ENCODE measurements around the gene HSH2D.
"Not testable (repeated sequence)": the region's sequence is repeated elsewhere in the genome, so short reads cannot be mapped to it uniquely, and the experiment has no call there.

Gene HSH2D

DNA sequence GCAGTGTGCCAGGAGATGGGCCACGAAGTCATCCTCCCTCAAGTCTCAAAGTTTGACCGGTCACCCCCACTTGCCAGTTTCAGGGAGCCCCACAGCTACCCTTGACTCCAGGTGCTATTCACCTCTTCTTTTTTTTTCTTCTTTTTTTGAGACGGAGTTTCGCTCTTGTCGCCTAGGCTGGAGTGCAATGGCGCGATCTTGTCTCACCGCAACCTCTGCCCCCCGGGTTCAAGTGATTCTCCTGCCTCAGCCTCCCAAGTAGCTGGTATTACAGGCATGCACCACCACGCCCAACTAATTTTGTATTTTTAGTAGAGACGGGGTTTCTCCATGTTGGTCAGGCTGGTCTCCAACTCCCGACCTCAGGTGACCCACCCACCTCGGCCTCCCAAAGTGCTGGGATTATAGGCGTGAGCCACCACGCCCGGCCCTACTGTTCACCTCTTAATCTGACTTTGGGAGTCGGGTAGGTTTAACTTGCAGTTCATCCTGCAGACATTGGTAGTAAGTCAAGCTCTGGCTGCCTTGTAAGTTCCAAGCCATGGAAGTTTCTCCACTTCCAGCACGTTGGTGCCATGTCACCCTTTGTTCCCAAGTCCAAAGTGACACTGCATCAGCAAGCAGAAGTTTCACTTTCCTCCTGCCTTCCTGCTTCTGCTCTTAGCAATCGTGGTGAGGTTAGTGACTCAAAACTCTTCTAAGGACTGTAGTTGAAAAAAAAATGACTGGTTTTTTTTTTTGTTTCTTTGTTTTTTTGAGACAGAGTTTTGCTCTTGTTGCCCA is 24.2 kb upstream of the HSH2D start:
- DNase-seq (ENCODE audit: low read depth, low spot score), result not testable (repeated sequence)

DNA sequence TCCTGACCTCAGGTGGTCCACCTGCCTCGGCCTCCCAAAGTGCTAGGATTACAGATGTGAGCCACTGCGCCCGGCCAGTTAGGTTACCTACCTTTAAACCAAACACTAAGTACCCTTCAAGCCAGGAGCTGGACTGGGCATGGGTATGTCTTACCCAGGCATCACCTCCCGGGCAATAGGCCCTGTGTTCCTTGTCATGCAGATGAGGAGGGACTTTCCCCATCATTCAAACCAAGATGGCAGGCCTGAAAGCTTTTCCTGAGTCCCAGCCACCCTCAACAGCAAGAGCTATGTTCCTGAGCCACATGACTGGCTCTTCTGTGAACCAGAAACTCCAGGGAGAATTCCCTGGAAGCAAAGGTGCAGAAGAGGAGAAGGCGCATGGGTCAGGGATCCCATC is 22.3 kb upstream of the HSH2D start:
- DNase-seq (ENCODE audit: low read depth, low spot score), result no peak

DNA sequence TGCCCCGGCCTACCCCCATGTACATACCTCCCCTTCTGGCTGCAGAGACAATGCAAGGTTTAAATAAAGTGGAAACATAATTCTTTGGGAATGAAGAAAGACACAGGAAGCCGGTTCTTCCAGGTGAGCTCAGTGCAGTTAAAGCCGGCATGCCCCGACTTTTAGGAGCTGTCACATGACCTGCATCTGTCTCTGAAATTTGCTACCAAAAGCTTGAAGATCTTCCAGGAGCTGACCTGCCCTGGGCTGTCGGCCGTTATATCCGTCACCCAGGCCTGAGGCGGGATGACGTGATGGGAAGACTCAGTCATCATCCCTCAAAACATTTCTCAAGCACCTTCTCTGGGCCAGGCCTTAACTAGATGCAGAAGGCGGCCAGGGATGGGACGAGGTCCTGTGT is 21.5 kb upstream of the HSH2D start:
- no peak for DNase-seq (ENCODE audit: low read depth, low spot score)

DNA sequence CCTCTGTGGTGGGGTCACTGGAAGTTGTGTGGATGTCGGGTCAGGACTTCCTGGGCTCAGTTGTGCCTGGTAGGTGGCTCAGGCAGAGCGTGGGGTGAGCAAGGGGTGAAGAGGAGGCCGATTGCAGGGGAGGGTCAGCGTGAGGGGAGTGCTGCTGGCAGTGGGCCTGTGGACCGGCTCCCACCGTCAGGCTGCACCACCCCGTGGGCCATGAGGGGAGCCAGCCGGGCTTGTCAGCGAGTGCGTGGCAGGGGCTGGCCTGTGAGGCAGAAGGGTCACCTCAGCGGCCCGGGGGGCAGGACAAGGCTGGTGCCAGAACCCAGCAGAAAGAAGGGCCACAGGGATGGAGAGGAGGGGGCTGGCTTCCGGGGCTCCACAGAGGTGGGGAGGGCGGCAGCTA is 18.5 kb upstream of the HSH2D start:
- no peak for DNase-seq (ENCODE audit: low read depth, low spot score)

- DNase-seq (ENCODE audit: low read depth, low spot score), result no peak
Measured at GRCh38 chr19:16125737-16126495, 17.6 kb upstream of the HSH2D start.

GRCh38 chr19:16127080-16127479 is 16.4 kb upstream of the HSH2D start:
- DNase-seq (ENCODE audit: low read depth, low spot score), result no peak

GRCh38 chr19:16127776-16128371 is 15.6 kb upstream of the HSH2D start:
- DNase-seq (ENCODE audit: low read depth, low spot score), result no peak

DNA sequence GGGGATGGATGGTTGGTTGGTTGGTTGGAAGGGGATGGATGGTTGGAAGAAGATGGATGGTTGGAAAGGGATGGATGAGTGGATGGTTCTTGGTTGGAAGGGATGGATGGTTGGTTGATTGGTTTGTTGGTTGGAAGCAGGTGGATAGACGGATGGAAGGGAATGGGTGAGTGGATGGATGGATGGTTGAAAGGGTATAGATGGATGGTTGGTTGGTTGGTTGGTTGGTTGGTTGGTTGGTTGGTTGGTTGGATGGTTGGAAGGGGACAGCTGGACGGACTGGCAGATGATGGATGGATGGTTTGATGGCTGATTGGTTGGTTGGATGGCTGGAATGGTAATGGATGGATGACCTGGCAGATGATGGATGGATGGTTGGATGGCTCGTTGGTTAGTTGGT is 11.8 kb upstream of the HSH2D start:
- DNase-seq (ENCODE audit: low read depth, low spot score), result no peak

- no peak for DNase-seq (ENCODE audit: low read depth, low spot score)
Measured at GRCh38 chr19:16133818-16134217, 9.7 kb upstream of the HSH2D start.

DNA sequence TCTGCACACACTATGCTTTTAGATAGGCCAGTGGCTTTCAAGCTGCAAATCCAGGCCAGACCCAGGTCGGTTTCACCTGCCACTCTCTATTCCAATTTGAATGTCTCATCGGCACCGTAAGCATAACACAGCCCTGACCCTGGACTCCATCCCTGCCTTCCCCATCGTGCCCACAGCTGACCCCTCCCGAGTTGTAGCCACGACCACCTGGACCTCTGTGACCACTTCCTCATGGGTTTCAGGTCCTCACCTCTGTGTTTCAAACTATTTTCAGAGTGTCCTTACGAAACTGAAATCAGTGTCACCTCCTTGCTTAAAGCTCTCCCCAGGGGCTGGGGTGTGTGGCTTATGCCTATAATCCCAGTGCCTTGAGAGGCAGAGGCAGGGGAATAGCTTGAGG is 9.0 kb upstream of the HSH2D start:
- DNase-seq (ENCODE audit: low read depth, low spot score), result no peak

- no peak for DNase-seq (ENCODE audit: low read depth, low spot score)
Measured at GRCh38 chr19:16135430-16136127, 7.9 kb upstream of the HSH2D start.

DNA sequence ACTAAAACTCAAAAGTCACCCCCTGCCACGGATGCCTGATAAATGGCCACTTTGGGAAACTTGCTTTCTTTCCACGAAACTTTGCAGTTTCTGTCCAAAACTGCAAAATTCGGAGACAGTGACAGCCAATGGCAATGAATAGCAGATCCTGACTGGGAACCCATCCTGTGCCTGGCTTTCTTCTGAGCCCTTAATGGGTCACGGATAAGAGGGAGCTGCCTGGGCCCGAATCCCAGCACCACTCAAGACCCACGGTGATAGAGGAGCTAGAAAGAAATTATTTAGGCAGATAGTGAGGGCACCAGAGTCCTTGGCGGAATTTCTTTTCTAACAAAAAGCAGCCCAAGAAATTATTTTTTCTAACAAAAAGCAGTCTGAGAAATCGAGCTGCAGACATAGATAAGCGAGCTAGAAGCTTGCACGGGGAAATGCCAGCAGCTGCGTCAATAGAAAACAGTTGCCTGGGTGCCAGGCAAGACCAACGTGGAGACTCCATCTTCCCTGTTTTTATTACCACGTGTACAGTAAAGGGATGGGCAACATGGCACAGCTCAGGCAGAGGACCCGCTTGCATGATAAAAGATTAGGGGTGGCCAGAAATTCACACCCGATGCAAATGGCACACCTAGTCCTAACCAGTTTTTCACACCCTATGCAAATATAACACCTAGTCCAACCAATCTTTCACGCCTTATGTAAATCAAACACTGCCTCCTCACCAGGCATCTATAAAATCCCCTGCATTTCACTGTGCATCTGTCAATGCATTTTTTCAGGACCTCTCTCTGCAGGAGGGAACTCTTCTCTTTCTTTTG is 7.1 kb upstream of the HSH2D start:
- DNase-seq (ENCODE audit: low read depth, low spot score), result no peak

DNA sequence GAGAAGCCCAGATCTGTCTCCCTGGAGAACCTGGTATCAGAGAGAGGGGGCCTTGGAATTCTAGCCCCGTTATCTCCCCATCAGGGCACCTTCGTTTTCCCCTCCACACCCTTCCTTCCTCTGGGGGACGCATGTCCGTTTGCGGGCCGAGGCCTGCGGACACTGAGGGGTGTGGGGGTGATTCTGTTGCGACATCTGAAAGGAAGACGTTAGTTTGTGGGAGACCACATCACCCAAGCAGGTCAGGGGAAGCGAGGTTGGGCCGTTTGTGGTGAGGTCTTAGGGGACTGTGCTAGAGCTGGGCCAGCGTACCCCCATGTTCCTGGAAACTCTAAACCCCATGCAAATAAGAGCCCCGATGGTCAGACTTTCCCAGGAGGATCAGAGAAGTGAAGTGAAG is 3.7 kb upstream of the HSH2D start:
- no peak for DNase-seq (ENCODE audit: low read depth, low spot score)

DNA sequence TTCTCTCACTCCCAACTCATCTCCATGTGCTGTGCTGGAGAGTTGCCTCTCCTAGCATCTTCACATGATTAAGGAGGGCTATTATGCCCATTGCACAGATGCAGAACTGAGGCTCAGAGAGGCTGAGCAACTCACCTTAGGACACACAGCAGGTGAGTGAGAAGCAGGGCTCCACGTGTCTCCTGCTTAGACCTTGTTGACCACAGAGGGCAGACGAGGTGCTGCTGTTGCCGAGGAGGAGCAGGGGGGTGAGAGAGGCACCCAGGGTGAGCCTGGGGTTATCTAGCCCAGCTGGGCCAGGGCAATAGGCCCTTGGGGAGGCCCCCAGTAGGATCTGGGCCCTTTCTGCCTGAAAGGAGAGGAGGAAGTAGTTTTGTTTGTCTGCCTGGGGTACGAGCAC is 2.4 kb upstream of the HSH2D start:
- DNase-seq (ENCODE audit: low read depth, low spot score), result no peak

DNA sequence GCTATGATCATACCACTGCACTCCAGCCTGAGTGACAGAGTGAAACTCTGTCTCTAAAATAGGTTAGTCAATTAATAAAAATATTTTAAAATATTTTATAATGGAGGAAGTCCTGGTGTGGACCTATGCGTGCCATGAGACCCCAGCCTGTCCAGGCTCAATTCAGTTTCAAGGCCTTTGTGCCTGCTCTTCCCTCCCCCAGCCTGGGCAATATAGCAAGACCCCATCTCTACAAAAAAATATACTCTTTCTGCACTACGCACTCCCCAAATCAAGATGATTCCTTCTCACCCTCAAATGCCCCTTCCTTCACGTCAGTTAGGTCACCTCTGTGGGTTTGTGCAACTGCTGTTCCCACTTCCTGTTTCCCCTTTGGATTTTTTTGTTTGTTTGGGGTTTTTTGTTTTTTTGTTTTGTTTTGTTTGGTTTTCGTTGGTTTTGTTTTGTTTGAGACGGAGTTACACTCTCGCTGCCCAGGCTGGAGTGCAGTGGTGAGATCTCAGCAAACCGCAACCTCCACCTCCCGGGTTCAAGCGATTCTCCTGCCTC is 1.4 kb upstream of the HSH2D start:
- no peak for DNase-seq (ENCODE audit: low read depth, low spot score)

DNA sequence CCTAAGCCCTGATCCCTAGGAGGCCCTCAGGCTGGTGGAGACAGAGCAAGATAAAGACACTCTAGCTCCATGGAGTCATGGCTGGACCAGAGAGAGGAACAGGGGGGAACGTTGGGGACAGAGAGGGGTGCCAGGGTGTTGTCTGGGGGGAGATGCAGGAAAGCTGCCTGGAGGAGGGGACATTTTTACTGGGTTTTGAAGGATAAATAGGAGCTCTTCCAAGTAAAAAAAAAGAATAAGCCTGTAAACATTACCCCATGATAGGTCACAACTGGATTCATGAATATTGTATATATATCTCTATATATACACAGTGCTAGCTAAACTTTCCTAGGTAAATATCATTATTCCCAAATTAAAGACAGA is 714 bp downstream of the HSH2D start:
- no peak for DNase-seq (ENCODE audit: low read depth, low spot score)

DNA sequence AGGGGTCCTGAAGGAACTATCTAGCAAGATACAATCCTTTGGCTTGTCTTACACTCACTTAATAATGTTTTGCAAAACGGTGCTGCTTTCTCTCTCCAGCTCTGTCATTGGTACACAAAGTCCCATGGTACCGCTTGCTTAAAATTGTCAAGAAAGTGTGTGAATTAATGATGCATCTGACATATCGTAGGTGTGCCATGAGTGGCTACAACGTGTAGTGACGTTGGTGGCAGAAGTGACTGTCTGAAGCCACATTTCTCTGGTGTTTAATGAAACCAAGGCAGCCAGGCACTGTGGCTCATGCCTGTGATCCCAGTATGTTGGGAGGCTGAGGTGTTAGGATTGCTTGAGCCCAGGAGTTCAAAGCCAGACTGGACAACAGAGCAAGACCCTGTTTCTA is 2.6 kb downstream of the HSH2D start:
- DNase-seq (ENCODE audit: low read depth, low spot score), result no peak

DNA sequence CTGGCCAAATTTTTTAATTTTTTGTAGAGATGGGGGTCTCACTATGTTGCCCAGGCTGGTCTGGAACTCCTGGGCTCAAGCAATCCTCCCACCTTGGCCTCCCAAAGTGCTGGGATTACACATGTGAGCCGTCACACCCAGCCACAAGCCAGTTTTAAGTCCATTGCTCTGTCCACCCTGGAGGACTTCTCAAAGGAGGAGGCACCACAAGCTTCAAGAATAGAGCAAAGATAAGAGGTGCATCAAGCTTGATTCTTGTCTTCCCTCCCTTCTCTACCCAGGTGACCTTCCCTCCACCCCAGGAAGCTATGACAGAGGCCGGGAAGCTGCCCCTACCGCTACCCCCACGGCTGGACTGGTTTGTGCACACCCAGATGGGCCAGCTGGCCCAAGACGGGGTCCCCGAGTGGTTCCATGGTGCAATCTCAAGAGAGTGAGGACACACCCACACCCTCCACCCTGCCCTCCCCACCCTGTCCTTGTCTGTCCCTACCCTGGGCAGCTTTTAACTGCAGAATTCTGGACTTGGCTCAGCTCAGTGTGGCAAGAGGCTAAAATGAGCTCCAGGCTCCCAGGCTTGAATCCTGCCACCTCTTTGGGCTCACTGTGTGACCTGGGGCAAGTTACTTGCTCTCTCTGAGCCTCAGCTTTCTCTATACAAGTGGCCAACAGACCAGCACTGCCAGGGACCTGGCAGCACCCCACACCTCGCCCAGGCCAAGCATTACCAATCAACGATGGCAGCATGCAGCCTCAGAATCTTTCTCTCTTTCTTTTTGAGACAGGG is 5.2 kb downstream of the HSH2D start:
- no peak for DNase-seq (ENCODE audit: low read depth, low spot score)

DNA sequence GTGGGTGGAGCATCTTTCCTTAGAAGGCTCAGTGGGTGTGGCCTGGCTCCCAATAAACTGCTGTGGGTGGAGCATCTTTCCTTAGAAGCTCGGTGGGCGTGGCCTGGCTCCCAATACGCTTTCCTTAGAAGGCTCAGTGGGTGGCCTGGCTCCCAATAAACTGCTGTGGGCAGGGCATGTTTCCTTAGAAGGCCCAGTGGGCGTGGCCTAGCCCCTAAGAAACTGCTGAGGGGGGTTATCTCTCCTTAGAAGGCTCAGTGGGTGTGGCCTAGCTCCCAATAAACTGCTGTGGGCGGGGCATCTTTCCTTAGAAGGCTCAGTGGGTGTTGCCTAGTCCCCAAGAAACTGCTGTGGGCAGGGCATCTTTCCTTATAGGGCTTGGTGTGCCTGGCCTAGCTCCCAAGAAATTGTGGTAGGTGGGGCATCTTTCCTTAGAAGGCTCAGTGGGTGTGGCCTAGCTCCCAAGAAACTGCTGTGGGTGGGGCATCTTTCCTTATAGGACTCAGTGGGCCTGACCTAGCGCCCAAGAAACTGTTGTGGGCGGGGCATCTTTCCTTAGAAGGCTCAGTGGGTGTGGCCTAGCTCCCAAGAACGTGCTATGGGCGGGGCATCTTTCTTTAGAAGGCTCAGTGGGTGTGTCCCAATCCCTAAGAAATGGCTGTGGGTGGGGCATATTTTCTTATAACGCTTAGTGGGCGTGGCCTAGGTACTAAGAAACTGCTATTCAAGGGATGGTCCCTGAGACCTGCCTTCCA is 10.3 kb downstream of the HSH2D start:
- DNase-seq (ENCODE audit: low read depth, low spot score), result no peak

DNA sequence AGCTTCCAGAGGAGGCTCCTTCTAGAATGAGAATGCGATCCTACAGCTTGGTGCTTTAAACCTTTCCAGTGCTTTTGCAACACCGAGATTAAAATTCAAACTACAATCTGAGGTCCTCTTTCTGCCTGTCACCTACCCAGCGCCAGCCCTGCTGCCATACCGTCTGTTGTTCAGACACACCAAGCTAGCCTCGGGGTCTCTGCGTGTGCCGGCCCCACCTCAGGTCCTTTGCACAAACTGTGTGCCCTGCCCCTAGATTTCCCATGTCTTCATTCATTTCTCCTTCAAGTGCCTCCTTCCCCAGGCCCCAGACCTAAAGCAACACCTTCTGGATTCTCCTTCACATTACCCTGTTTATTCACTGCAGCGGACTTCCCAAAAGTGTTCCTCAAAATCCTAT is 11.1 kb downstream of the HSH2D start:
- DNase-seq (ENCODE audit: low read depth, low spot score), result no peak

Data from astrocyte of the hippocampus (primary cell).